CD14-positive monocyte (primary cell): ENCODE measurements around the gene SYNE2. TPM values are rescaled to one million over a fixed set of nuclear protein-coding genes. Genes with fewer than 3 reads are reported as not detected.

Source experiments
- DNase-seq, 3 donors: peaks; one replicate each; pipeline ENCODE4 v3.0.0-alpha.2; 2011 to 2022
- H2AFZ ChIP-seq: 2 replicates; pipeline ENCODE4 v1.6.0; 2012; ENCODE audit warnings: mild to moderate bottlenecking, low read depth, low read length, inconsistent platforms; ENCODE audit not compliant: insufficient read depth, poor library complexity, severe bottlenecking
- H3K27ac ChIP-seq, 2 donors: 1 replicate in 1 of 2; 2 replicates in 1 of 2; pipeline ENCODE4 v1.5.1; 2012 to 2013; ENCODE audit warnings: low read length in 2 of 2, control low read depth in 1 of 2, inconsistent platforms in 1 of 2, low read depth in 1 of 2, mild to moderate bottlenecking in 1 of 2
- H3K27me3 ChIP-seq, 2 donors: one replicate each; pipeline versions ENCODE4 v1.6.0 to v1.6.1; 2011 to 2013; ENCODE audit warnings: low read length in 2 of 2; ENCODE audit not compliant: control insufficient read depth in 2 of 2, insufficient read depth in 2 of 2
- H3K36me3 ChIP-seq, 2 donors: replicated peaks in 1 of 2; 1 replicate in 1 of 2; 2 replicates in 1 of 2; pipeline versions ENCODE4 v1.5.1 to v1.6.1; 2012 to 2013; ENCODE audit warnings: low read length in 2 of 2, control low read depth in 1 of 2, inconsistent platforms in 1 of 2, mild to moderate bottlenecking in 1 of 2; ENCODE audit not compliant: insufficient read depth in 2 of 2, control insufficient read depth in 1 of 2
- H3K4me1 ChIP-seq, 2 donors: 1 replicate in 1 of 2; 2 replicates in 1 of 2; pipeline versions ENCODE4 v1.5.1 to v1.6.1; 2012 to 2013; ENCODE audit warnings: low read length in 2 of 2, control low read depth in 1 of 2, inconsistent platforms in 1 of 2, mild to moderate bottlenecking in 1 of 2, moderate library complexity in 1 of 2; ENCODE audit not compliant: insufficient read depth in 2 of 2, control insufficient read depth in 1 of 2
- H3K4me2 ChIP-seq: replicated peaks from 2 replicates; pipeline ENCODE3; 2012; ENCODE audit warnings: low read length, moderate library complexity, mild to moderate bottlenecking; ENCODE audit not compliant: poor library complexity, severe bottlenecking; ENCODE audit errors: extremely low read depth
- H3K4me3 ChIP-seq, 3 experiments: fragments of 200-600 bp in 1 of 3; sonication (generic) in 1 of 3; replicated peaks in 1 of 3; 1 replicate in 2 of 3; 2 replicates in 1 of 3; pipeline ENCODE4 v1.5.1; 2011 to 2013; ENCODE audit warnings: low read length in 3 of 3, mild to moderate bottlenecking in 3 of 3, control low read depth in 2 of 3, low read depth in 2 of 3, inconsistent platforms in 1 of 3, moderate library complexity in 1 of 3
- H3K79me2 ChIP-seq: 2 replicates; pipeline ENCODE4 v1.6.0; 2012; ENCODE audit warnings: mild to moderate bottlenecking, control low read depth, inconsistent platforms, low read length, moderate library complexity; ENCODE audit not compliant: insufficient read depth
- H3K9ac ChIP-seq: 2 replicates; pipeline ENCODE4 v1.6.0; 2017; ENCODE audit warnings: low read length, mild to moderate bottlenecking; ENCODE audit not compliant: insufficient read depth, poor library complexity, severe bottlenecking
- H3K9me3 ChIP-seq, 2 donors: replicated peaks in 1 of 2; 1 replicate in 1 of 2; 2 replicates in 1 of 2; pipeline versions ENCODE4 v1.5.1 to v1.6.1; 2012 to 2013; ENCODE audit warnings: low read length in 2 of 2, control low read depth in 1 of 2; ENCODE audit not compliant: control insufficient read depth in 1 of 2, insufficient read depth in 1 of 2
- H4K20me1 ChIP-seq: 2 replicates; pipeline ENCODE4 v1.6.0; 2012; ENCODE audit warnings: mild to moderate bottlenecking, low read length, control low read depth, moderate library complexity; ENCODE audit not compliant: insufficient read depth
- H3K27ac Mint-ChIP-seq, 7 donors: one replicate each; pipeline ENCODE4 v1.8.0; 2020; ENCODE audit warnings: mild to moderate bottlenecking in 7 of 7, mixed read lengths in 7 of 7, moderate library complexity in 6 of 7, inconsistent platforms in 2 of 7
- H3K27me3 Mint-ChIP-seq, 3 donors: one replicate each; pipeline ENCODE4 v1.8.0; 2021 to 2022; ENCODE audit warnings: low read depth in 3 of 3, mild to moderate bottlenecking in 3 of 3, mixed read lengths in 3 of 3, moderate library complexity in 3 of 3, inconsistent platforms in 1 of 3
- H3K36me3 Mint-ChIP-seq, 2 donors: one replicate each; pipeline ENCODE4 v1.8.0; 2020; ENCODE audit warnings: mixed read lengths in 2 of 2, inconsistent platforms in 1 of 2, mild to moderate bottlenecking in 1 of 2
- H3K4me1 Mint-ChIP-seq: one replicate; pipeline ENCODE4 v1.8.0; 2020; ENCODE audit warnings: mild to moderate bottlenecking, mixed read lengths
- H3K4me3 Mint-ChIP-seq, 2 donors: one replicate each; pipeline ENCODE4 v1.8.0; 2020; ENCODE audit warnings: mild to moderate bottlenecking in 2 of 2, mixed read lengths in 2 of 2, moderate library complexity in 1 of 2
- H3K9me3 Mint-ChIP-seq, 7 donors: one replicate each; pipeline ENCODE4 v1.8.0; 2020 to 2022; ENCODE audit warnings: mixed read lengths in 7 of 7, mild to moderate bottlenecking in 6 of 7, moderate library complexity in 6 of 7, inconsistent platforms in 2 of 7
- CTCF ChIP-seq: fragments of 200-600 bp; IDR thresholded peaks from one replicate; pipeline ENCODE4 v1.8.0; 2022; ENCODE audit warnings: antibody characterized with exemption, mild to moderate bottlenecking
- WGBS: methylation state at CpG from one replicate; pipeline ENCODE4 v1.1.5; 2013; ENCODE audit warnings: missing lambda C conversion rate; ENCODE audit not compliant: insufficient coverage; 5-methylcytosine and 5-hydroxymethylcytosine counted together
- intact Hi-C, 2 donors: fragments of 100-400 bp; cut with micrococcal nuclease; formaldehyde crosslinking; loops; one replicate each; pipeline versions ENCODE4 v1.15.0 to v1.15.1; 2023
- polyA plus RNA-seq, 3 donors: library from polyadenylated mRNA; depleted of rRNA in 1 of 3; unstranded in 2 of 3; stranded (reverse) in 1 of 3; fragments of 300-500 nt in 2 of 3; fragments of >200 nt in 1 of 3; fragmentation: Illumina TruSeq in 2 of 3; gene quantifications; 1 replicate in 2 of 3; 2 replicates in 1 of 3; pipeline ENCODE4 v1.2.3, GENCODE V29; 2012 to 2021

The SYNE2 gene
- polyA plus RNA-seq, 3 donors, result 0.06 to 0.46 (median 0.44) TPM

GRCh38 chr14:63878792-63879191, 26.0 kb downstream of the SYNE2 start:
- peaks cover 0 to 1% (median 0%) of the 10 kb centered on the region in 7 donors for H3K9me3 Mint-ChIP-seq
- no peak for DNase-seq
- intact Hi-C loops, result no loop called here
- H2AFZ ChIP-seq, result no peak overlapping the region
- H3K36me3 ChIP-seq, result no peaks in the 10 kb centered on the region
- H3K9me3 ChIP-seq, result no peaks in the 10 kb centered on the region
- no peaks in the 10 kb centered on the region for H4K20me1 ChIP-seq
- H3K79me2 ChIP-seq, result no peaks in the 10 kb centered on the region
- no peak overlapping the region for H3K9ac ChIP-seq
- WGBS, result no CpG with 5 or more reads among the region's 4 CpGs
- H3K27me3 ChIP-seq, result peaks cover 22 to 38% of the 10 kb centered on the region in 2 donors
- H3K4me3 ChIP-seq, result no peak overlapping the region
- H3K4me2 ChIP-seq, result no peak overlapping the region
- no peak overlapping the region for H3K27ac Mint-ChIP-seq
- H3K4me1 ChIP-seq, result peaks cover 0 to 4% of the 10 kb centered on the region in 2 donors
- no peak overlapping the region for H3K27ac ChIP-seq
- H3K27me3 Mint-ChIP-seq, result peaks cover 37 to 66% (median 41%) of the 10 kb centered on the region in 3 donors
- H3K4me1 Mint-ChIP-seq, result peaks cover 5% of the 10 kb centered on the region
- no peak for TF ChIP-seq CTCF
- peak overlapping the region in 1 of 2 donors; percentile 15 for H3K4me3 Mint-ChIP-seq
- no peaks in the 10 kb centered on the region for H3K36me3 Mint-ChIP-seq

- H3K4me2 ChIP-seq, result no peak overlapping the region
- peaks cover 0 to 4% of the 10 kb centered on the region in 2 donors for H3K4me1 ChIP-seq
- no peak overlapping the region for H3K9ac ChIP-seq
- peaks cover 24 to 43% of the 10 kb centered on the region in 2 donors for H3K27me3 ChIP-seq
- TF ChIP-seq CTCF, result no peak
- H3K79me2 ChIP-seq, result no peaks in the 10 kb centered on the region
- peaks cover 0 to 1% (median 0%) of the 10 kb centered on the region in 7 donors for H3K9me3 Mint-ChIP-seq
- intact Hi-C loops, result no loop called here
- no peak overlapping the region for H3K27ac Mint-ChIP-seq
- H3K4me1 Mint-ChIP-seq, result peaks cover 5% of the 10 kb centered on the region
- no peak overlapping the region for H2AFZ ChIP-seq
- H3K36me3 Mint-ChIP-seq, result no peaks in the 10 kb centered on the region
- H4K20me1 ChIP-seq, result no peaks in the 10 kb centered on the region
- H3K27me3 Mint-ChIP-seq, result peaks cover 49 to 71% (median 55%) of the 10 kb centered on the region in 3 donors
- no peak overlapping the region for H3K27ac ChIP-seq
- no peaks in the 10 kb centered on the region for H3K9me3 ChIP-seq
- 0% methylated on average over 3 of the region's 5 CpGs for WGBS
- no peak overlapping the region for H3K4me3 Mint-ChIP-seq
- H3K4me3 ChIP-seq, result no peak overlapping the region
- DNase-seq, result peak in 1 of 3 donors; percentile 10
- H3K36me3 ChIP-seq, result no peaks in the 10 kb centered on the region
Measured at GRCh38 chr14:63881926-63882325, 29.1 kb downstream of the SYNE2 start.
